A673 (cell line): ENCODE results near the gene RFC1. TPM values are rescaled to one million over a fixed set of nuclear protein-coding genes. Genes with fewer than 3 reads are reported as not detected.
"Not testable (repeated sequence)": the region's sequence is repeated elsewhere in the genome, so short reads cannot be mapped to it uniquely, and the experiment has no call there.

Source experiments
- BruUV-seq: library from RNA; stranded (reverse); fragments of 400-500 nt; replicated peaks from 2 replicates; lab custom pipeline; 2021; lab: Mats Ljungman, UMichigan
- CTCF ChIA-PET: fragments of 300-600 bp; sonication (Branson Sonifier 250); formaldehyde crosslinking; loops from one replicate; lab custom pipeline; 2022; ENCODE audit warnings: antibody characterized with exemption; lab: Charles Lee
- POLR2A ChIA-PET: fragments of 300-600 bp; sonication (Branson Sonifier 250); formaldehyde crosslinking; loops from one replicate; lab custom pipeline; 2022; ENCODE audit warnings: antibody characterized with exemption; ENCODE audit not compliant: low non-redundant PET; lab: Charles Lee
- DNase-seq: peaks from one replicate; pipeline ENCODE4 v3.0.0-alpha.2; 2015; ENCODE audit warnings: low spot score
- H3K27ac ChIP-seq: fragments of 200-600 bp; sonication (generic); 2 replicates; pipeline ENCODE4 v1.5.1; 2016; ENCODE audit warnings: mixed run types, low read depth, mild to moderate bottlenecking, mixed read lengths, antibody characterized with exemption, low read length; ENCODE audit not compliant: poor library complexity, severe bottlenecking
- H3K27me3 ChIP-seq: fragments of 200-600 bp; sonication (generic); replicated peaks from 2 replicates; pipeline ENCODE4 v1.6.1; 2017; ENCODE audit warnings: mixed run types, low read depth, mild to moderate bottlenecking, mixed read lengths, antibody characterized with exemption, low read length; ENCODE audit not compliant: insufficient read depth, poor library complexity
- H3K36me3 ChIP-seq: fragments of 200-600 bp; sonication (generic); 2 replicates; pipeline ENCODE4 v1.6.1; 2016; ENCODE audit warnings: mixed run types, mild to moderate bottlenecking, mixed read lengths, antibody characterized with exemption, low read length; ENCODE audit not compliant: insufficient read depth, poor library complexity, severe bottlenecking
- H3K4me1 ChIP-seq: fragments of 200-600 bp; sonication (generic); 2 replicates; pipeline ENCODE4 v1.6.1; 2017; ENCODE audit warnings: mixed run types, mild to moderate bottlenecking, mixed read lengths, antibody characterized with exemption, low read length; ENCODE audit not compliant: insufficient read depth, poor library complexity, severe bottlenecking
- H3K4me3 ChIP-seq: fragments of 200-600 bp; sonication (generic); 2 replicates; pipeline ENCODE4 v1.5.1; 2016; ENCODE audit warnings: low read depth, mixed run types, mild to moderate bottlenecking, mixed read lengths, low read length; ENCODE audit not compliant: poor library complexity, severe bottlenecking
- H3K9me3 ChIP-seq: fragments of 200-600 bp; sonication (generic); 2 replicates; pipeline ENCODE4 v1.6.1; 2016; ENCODE audit warnings: mixed run types, low read depth, mild to moderate bottlenecking, mixed read lengths, antibody characterized with exemption, low read length; ENCODE audit not compliant: poor library complexity, severe bottlenecking
- CTCF ChIP-seq: fragments of 300-800, 200-600 bp; sonication (generic); conservative IDR thresholded peaks from 2 replicates; pipeline ENCODE4 v1.5.1; 2017; ENCODE audit warnings: low read depth, mild to moderate bottlenecking, antibody characterized with exemption, low read length, moderate library complexity, mixed read lengths
- EZH2 ChIP-seq: fragments of 200-600 bp; sonication (generic); IDR thresholded peaks from 2 replicates; pipeline ENCODE4 v1.6.1; 2017; ENCODE audit warnings: borderline replicate concordance, low read depth, mild to moderate bottlenecking, mixed read lengths, antibody characterized with exemption, low read length; ENCODE audit not compliant: poor library complexity, severe bottlenecking
- intact Hi-C: fragments of 100-400 bp; cut with micrococcal nuclease; formaldehyde crosslinking; loops from one replicate; pipeline ENCODE4 v1.10.0; 2022; ENCODE audit not compliant: unreplicated experiment
- total RNA-seq: library from RNA; stranded (reverse); gene quantifications from 2 replicates; pipeline ENCODE4 v1.2.3, GENCODE V29; 2021

RFC1 gene
- total RNA-seq, 1 experiment from 2014 or later: 71.8 TPM

GRCh38 chr4:39410415-39410814, 44.3 kb upstream of the RFC1 start:
- CTCF ChIA-PET: no interaction called here

GRCh38 chr4:39407584-39407885, 41.4 kb upstream of the RFC1 start:
- no peaks in the 10 kb centered on the region for H3K36me3 ChIP-seq
- ChIA-PET POLR2A (no interaction called here), CTCF (no interaction called here)
- no peak overlapping the region for H3K4me3 ChIP-seq
- no peaks in the 10 kb centered on the region for H3K27me3 ChIP-seq
- no peaks in the 10 kb centered on the region for H3K4me1 ChIP-seq
- BruUV-seq: no TSS peak
- TF ChIP-seq CTCF: no peak
- TF ChIP-seq EZH2: no peak
- DNase-seq: no peak
- intact Hi-C loops: no loop called here
- H3K9me3 ChIP-seq: no peaks in the 10 kb centered on the region
- H3K27ac ChIP-seq: no peak overlapping the region

More at GRCh38 chr4:39410415-39410814, 44.3 kb upstream of the RFC1 start:
- H3K36me3 ChIP-seq: no peaks in the 10 kb centered on the region
- TF ChIP-seq EZH2: no peak
- peak; percentile 46 for TF ChIP-seq CTCF
- no peaks in the 10 kb centered on the region for H3K9me3 ChIP-seq
- H3K27me3 ChIP-seq: no peaks in the 10 kb centered on the region
- no peak for DNase-seq
- no peak overlapping the region for H3K27ac ChIP-seq
- no peak overlapping the region for H3K4me3 ChIP-seq
- no TSS peak for BruUV-seq
- POLR2A ChIA-PET: no interaction called here
- H3K4me1 ChIP-seq: no peaks in the 10 kb centered on the region
- intact Hi-C loops: no loop called here

GRCh38 chr4:39406763-39407583, 40.8 kb upstream of the RFC1 start, which contains the start of gene KLB:
Gene KLB (plus strand): TSS chr4:39406930. CDS start chr4:39406950, 20 bp downstream.
- CTCF ChIA-PET: no interaction called here
- Histone ChIP-seq H3K27ac (no peak within 1 kb of the TSS), H3K27me3 (no peaks in the 10 kb centered on the region), H3K4me3 (no peak within 1 kb of the TSS), H3K4me1 (no peaks in the 10 kb centered on the region), H3K36me3 (no peaks in the 10 kb centered on the region), H3K9me3 (no peaks in the 10 kb centered on the region)
- intact Hi-C loops: no loop called here
- POLR2A ChIA-PET: no interaction called here
- no peak for DNase-seq
- TF ChIP-seq CTCF: no peak
- TF ChIP-seq EZH2: no peak
- BruUV-seq: no TSS peak

GRCh38 chr4:39401640-39402039, 35.5 kb upstream of the RFC1 start:
- intact Hi-C loops, H3K27ac ChIP-seq, H3K4me3 ChIP-seq, H3K36me3 ChIP-seq, POLR2A ChIA-PET, BruUV-seq, H3K27me3 ChIP-seq, H3K4me1 ChIP-seq, DNase-seq, H3K9me3 ChIP-seq: not testable (repeated sequence)
- CTCF ChIA-PET: interaction anchor here (0.7 kb wide), 1 partner anchor 185 kb away, joined by 3 read pairs; no protein-coding TSS in a partner anchor
